ENCODE data around the gene NBPF15.
"Not testable (repeated sequence)": the region's sequence is repeated elsewhere in the genome, so short reads cannot be mapped to it uniquely, and the experiment has no call there.

NBPF15 gene

GRCh38 chr1:144487002-144487401 is 25.5 kb upstream of the NBPF15 start:
- not testable (repeated sequence) for H4K8ac ChIP-seq (ENCODE audit: low read depth, low read length); H2AK5ac ChIP-seq (ENCODE audit: low read depth, low read length); H3K23ac ChIP-seq (ENCODE audit: low read depth, low read length, poor library complexity); H2AFZ ChIP-seq (ENCODE audit: low read length); H3K4me3 ChIP-seq (ENCODE audit: low read length in 2 of 2); H4K91ac ChIP-seq (ENCODE audit: low read depth, low read length, poor library complexity); H2BK5ac ChIP-seq (ENCODE audit: low read length); H3K4me2 ChIP-seq (ENCODE audit: insufficient read depth, low read length, poor library complexity, severe bottlenecking); H3K79me1 ChIP-seq (ENCODE audit: low read depth, low read length); H2BK120ac ChIP-seq (ENCODE audit: low read depth, low read length); H3K9ac ChIP-seq (ENCODE audit: low read depth, low read length, poor library complexity); H3K18ac ChIP-seq (ENCODE audit: low read length); H3K4ac ChIP-seq (ENCODE audit: low read length); DNase-seq (ENCODE audit: low spot score); H2BK15ac ChIP-seq (ENCODE audit: low read length); H3K14ac ChIP-seq (ENCODE audit: low read length); H3K27me3 ChIP-seq (ENCODE audit: control insufficient read depth in 3 of 3, insufficient read depth in 3 of 3, low read depth in 1 of 3, low read length in 3 of 3); H3K36me3 ChIP-seq (replicated peaks in 1 of 2; ENCODE audit: control insufficient read depth in 2 of 2, insufficient read depth in 2 of 2, low read length in 2 of 2); H3K4me1 ChIP-seq (ENCODE audit: control insufficient read depth in 2 of 2, insufficient read depth in 1 of 2, low read depth in 1 of 2, low read length in 2 of 2); H3K9me3 ChIP-seq (replicated peaks in 1 of 2; ENCODE audit: control insufficient read depth in 2 of 2, insufficient read depth in 1 of 2, low read depth in 1 of 2, low read length in 2 of 2); H3K27ac ChIP-seq (replicated peaks; ENCODE audit: low read length); H2BK12ac ChIP-seq (ENCODE audit: low read length)
- WGBS, 2 donors (ENCODE audit: extremely low coverage in 2 of 2, insufficient read length in 2 of 2, insufficient replicate concordance in 1 of 2): no CpG with 5 or more reads among the region's 2 CpGs

GRCh38 chr1:144485048-144485993 is 23.9 kb upstream of the NBPF15 start:
- not testable (repeated sequence) for H2BK5ac ChIP-seq (ENCODE audit: low read length); H4K8ac ChIP-seq (ENCODE audit: low read depth, low read length); H2AK5ac ChIP-seq (ENCODE audit: low read depth, low read length); H2BK15ac ChIP-seq (ENCODE audit: low read length); H3K36me3 ChIP-seq (replicated peaks in 1 of 2; ENCODE audit: control insufficient read depth in 2 of 2, insufficient read depth in 2 of 2, low read length in 2 of 2); H4K91ac ChIP-seq (ENCODE audit: low read depth, low read length, poor library complexity); H3K27ac ChIP-seq (replicated peaks; ENCODE audit: low read length); H3K9me3 ChIP-seq (replicated peaks in 1 of 2; ENCODE audit: control insufficient read depth in 2 of 2, insufficient read depth in 1 of 2, low read depth in 1 of 2, low read length in 2 of 2); H3K9ac ChIP-seq (ENCODE audit: low read depth, low read length, poor library complexity); H3K27me3 ChIP-seq (ENCODE audit: control insufficient read depth in 3 of 3, insufficient read depth in 3 of 3, low read depth in 1 of 3, low read length in 3 of 3); DNase-seq (ENCODE audit: low spot score); H3K4me2 ChIP-seq (ENCODE audit: insufficient read depth, low read length, poor library complexity, severe bottlenecking); H3K18ac ChIP-seq (ENCODE audit: low read length); H2BK120ac ChIP-seq (ENCODE audit: low read depth, low read length); H3K4ac ChIP-seq (ENCODE audit: low read length); H2AFZ ChIP-seq (ENCODE audit: low read length); H3K14ac ChIP-seq (ENCODE audit: low read length); H2BK12ac ChIP-seq (ENCODE audit: low read length); H3K4me3 ChIP-seq (ENCODE audit: low read length in 2 of 2); H3K4me1 ChIP-seq (ENCODE audit: control insufficient read depth in 2 of 2, insufficient read depth in 1 of 2, low read depth in 1 of 2, low read length in 2 of 2); H3K79me1 ChIP-seq (ENCODE audit: low read depth, low read length); H3K23ac ChIP-seq (ENCODE audit: low read depth, low read length, poor library complexity)
- no CpG with 5 or more reads among the region's 15 CpGs for WGBS, 2 donors (ENCODE audit: extremely low coverage in 2 of 2, insufficient read length in 2 of 2, insufficient replicate concordance in 1 of 2)

GRCh38 chr1:144473897-144474296 is 12.4 kb upstream of the NBPF15 start:
- H3K9me3 ChIP-seq (replicated peaks in 1 of 2; ENCODE audit: control insufficient read depth in 2 of 2, insufficient read depth in 1 of 2, low read depth in 1 of 2, low read length in 2 of 2); H3K36me3 ChIP-seq (replicated peaks in 1 of 2; ENCODE audit: control insufficient read depth in 2 of 2, insufficient read depth in 2 of 2, low read length in 2 of 2); H2BK5ac ChIP-seq (ENCODE audit: low read length); H3K4me2 ChIP-seq (ENCODE audit: insufficient read depth, low read length, poor library complexity, severe bottlenecking); H3K4me1 ChIP-seq (ENCODE audit: control insufficient read depth in 2 of 2, insufficient read depth in 1 of 2, low read depth in 1 of 2, low read length in 2 of 2); H3K9ac ChIP-seq (ENCODE audit: low read depth, low read length, poor library complexity); H3K27ac ChIP-seq (replicated peaks; ENCODE audit: low read length); H2BK12ac ChIP-seq (ENCODE audit: low read length); H3K27me3 ChIP-seq (ENCODE audit: control insufficient read depth in 3 of 3, insufficient read depth in 3 of 3, low read depth in 1 of 3, low read length in 3 of 3); H3K4ac ChIP-seq (ENCODE audit: low read length); H3K4me3 ChIP-seq (ENCODE audit: low read length in 2 of 2); DNase-seq (ENCODE audit: low spot score); H2AK5ac ChIP-seq (ENCODE audit: low read depth, low read length); H2BK120ac ChIP-seq (ENCODE audit: low read depth, low read length); H2AFZ ChIP-seq (ENCODE audit: low read length); H3K23ac ChIP-seq (ENCODE audit: low read depth, low read length, poor library complexity); H2BK15ac ChIP-seq (ENCODE audit: low read length); H3K14ac ChIP-seq (ENCODE audit: low read length); H4K91ac ChIP-seq (ENCODE audit: low read depth, low read length, poor library complexity); H4K8ac ChIP-seq (ENCODE audit: low read depth, low read length); H3K18ac ChIP-seq (ENCODE audit: low read length); H3K79me1 ChIP-seq (ENCODE audit: low read depth, low read length): not testable (repeated sequence)
- WGBS, 2 donors (ENCODE audit: extremely low coverage in 2 of 2, insufficient read length in 2 of 2, insufficient replicate concordance in 1 of 2): no CpG with 5 or more reads among the region's 2 CpGs

GRCh38 chr1:144471434-144471833 is 10.0 kb upstream of the NBPF15 start:
- H3K4me1 ChIP-seq (ENCODE audit: control insufficient read depth in 2 of 2, insufficient read depth in 1 of 2, low read depth in 1 of 2, low read length in 2 of 2); H2BK120ac ChIP-seq (ENCODE audit: low read depth, low read length); H4K91ac ChIP-seq (ENCODE audit: low read depth, low read length, poor library complexity); H3K4ac ChIP-seq (ENCODE audit: low read length); H3K27me3 ChIP-seq (ENCODE audit: control insufficient read depth in 3 of 3, insufficient read depth in 3 of 3, low read depth in 1 of 3, low read length in 3 of 3); H2BK5ac ChIP-seq (ENCODE audit: low read length); H3K14ac ChIP-seq (ENCODE audit: low read length); H3K4me3 ChIP-seq (ENCODE audit: low read length in 2 of 2); H2BK12ac ChIP-seq (ENCODE audit: low read length); H2AFZ ChIP-seq (ENCODE audit: low read length); H2BK15ac ChIP-seq (ENCODE audit: low read length); H3K27ac ChIP-seq (replicated peaks; ENCODE audit: low read length); H2AK5ac ChIP-seq (ENCODE audit: low read depth, low read length); H3K23ac ChIP-seq (ENCODE audit: low read depth, low read length, poor library complexity); H4K8ac ChIP-seq (ENCODE audit: low read depth, low read length); DNase-seq (ENCODE audit: low spot score); H3K9ac ChIP-seq (ENCODE audit: low read depth, low read length, poor library complexity); H3K9me3 ChIP-seq (replicated peaks in 1 of 2; ENCODE audit: control insufficient read depth in 2 of 2, insufficient read depth in 1 of 2, low read depth in 1 of 2, low read length in 2 of 2); H3K36me3 ChIP-seq (replicated peaks in 1 of 2; ENCODE audit: control insufficient read depth in 2 of 2, insufficient read depth in 2 of 2, low read length in 2 of 2); H3K79me1 ChIP-seq (ENCODE audit: low read depth, low read length); H3K18ac ChIP-seq (ENCODE audit: low read length); H3K4me2 ChIP-seq (ENCODE audit: insufficient read depth, low read length, poor library complexity, severe bottlenecking): not testable (repeated sequence)
- WGBS, 2 donors (ENCODE audit: extremely low coverage in 2 of 2, insufficient read length in 2 of 2, insufficient replicate concordance in 1 of 2): no CpG with 5 or more reads among the region's 4 CpGs
